GM11168 (cell line): ENCODE measurements around the gene AGTPBP1.
"Not testable (repeated sequence)": the region's sequence is repeated elsewhere in the genome, so short reads cannot be mapped to it uniquely, and the experiment has no call there.

Experiments
- in situ Hi-C: fragments of 300-500 bp; cut with MboI; formaldehyde crosslinking; loops from one replicate; pipeline ENCODE4 v1.12.0; 2022; ENCODE audit warnings: low sequenced_read_pairs; ENCODE audit not compliant: unreplicated experiment

AGTPBP1 gene

DNA sequence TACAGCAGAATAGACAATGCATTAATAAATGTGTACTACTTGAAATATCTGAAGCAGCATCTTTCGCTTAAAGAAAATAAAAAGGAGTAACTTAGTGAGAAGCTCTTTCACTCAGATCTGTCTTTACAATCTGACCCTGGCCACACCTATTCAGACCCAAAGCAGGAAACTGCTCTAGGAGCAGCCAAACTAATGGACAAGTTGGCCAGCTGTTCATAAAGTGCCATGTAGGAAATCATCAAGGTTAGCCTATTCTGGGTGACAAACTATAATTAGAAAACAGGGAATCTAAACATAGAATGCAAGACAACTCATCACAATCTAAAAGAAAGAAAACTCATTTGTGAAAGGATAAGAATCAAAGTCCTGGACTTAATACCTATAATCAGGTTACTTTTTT is 101.3 kb downstream of the AGTPBP1 start:
- in situ Hi-C loops, result no loop called here

DNA sequence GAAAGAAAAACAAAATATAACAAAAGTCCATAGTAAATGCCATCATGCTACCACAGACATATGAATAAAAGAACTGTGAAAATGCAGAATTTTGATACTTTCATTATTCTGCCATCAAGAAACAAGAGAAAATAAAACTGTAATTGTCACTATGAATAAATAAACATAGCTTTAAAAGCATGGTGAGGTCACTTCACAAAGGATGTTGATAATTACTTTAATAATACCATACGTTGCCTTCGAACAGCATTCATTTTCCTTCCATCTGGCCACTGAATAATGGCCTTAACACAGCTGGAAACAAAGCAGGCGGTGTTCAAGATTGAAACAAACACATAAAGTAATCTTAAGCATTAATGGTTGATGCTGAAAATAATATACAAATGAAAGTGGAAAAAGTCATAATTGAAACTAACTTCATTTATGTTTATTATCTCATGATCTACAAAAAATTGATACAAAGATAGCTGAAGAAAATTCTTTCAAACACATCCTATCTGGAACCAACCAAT is 102.0 kb downstream of the AGTPBP1 start:
- in situ Hi-C loops, result no loop called here

DNA sequence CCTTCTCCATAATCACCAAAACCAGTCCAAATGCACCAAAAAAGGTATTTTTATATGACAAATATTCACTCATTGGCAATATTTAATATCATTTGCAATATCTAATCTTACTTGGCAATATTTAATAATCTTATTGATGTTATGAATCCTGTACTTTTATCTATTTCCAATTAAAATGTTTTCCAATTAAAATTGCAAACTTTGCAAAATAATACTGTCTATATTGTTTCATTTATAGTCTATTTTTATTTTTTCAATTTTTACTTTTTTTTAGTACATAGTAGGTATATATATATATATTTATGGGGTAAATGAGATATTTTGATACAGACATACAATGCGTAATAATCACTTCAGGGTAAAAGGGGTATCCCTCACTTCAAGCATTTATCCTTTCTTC is 109.9 kb downstream of the AGTPBP1 start:
- in situ Hi-C loops, result no loop called here

DNA sequence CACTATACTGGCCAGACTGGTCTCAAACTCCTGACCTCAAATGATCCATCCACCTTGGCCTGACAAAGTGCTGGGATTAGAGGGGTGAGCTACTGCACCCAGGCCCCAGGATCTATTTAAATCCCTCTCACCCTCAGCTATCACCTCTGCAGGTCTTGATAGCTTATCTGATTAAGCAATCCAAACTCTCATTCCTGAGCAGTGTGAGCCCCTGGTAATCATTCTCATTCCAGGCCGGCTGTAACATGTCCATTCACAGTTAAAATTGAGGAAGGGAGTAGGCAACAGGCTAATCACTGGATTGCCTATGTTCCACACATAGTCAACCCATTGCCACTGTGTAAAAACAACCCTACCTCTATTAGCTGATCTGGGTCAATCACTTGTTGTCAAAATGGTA is 111.1 kb downstream of the AGTPBP1 start:
- in situ Hi-C loops, result no loop called here

DNA sequence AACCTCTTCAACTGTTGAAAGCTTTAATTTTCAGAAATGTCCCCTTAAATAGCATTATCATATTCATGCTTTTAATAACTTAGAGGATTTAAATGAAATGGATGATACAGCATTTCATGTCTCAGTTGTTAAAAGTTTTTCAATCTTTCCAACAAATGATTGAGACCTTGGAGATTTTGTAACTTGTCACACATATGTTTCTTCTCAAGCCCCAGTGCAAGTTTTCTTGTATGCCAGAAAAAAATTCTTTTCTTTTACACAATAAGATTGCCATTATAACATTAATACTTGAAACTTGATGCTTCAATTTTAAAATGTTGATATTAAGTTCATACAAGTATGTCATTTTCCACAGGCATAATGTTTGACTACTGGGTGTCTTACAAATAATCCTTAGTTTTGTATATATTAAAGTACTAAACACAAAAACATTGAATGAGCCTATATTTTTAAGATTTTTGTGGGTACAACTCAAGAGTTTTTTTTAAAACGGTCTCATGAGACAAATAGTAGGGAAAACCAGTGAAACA is 124.5 kb downstream of the AGTPBP1 start:
- in situ Hi-C loops, result no loop called here

DNA sequence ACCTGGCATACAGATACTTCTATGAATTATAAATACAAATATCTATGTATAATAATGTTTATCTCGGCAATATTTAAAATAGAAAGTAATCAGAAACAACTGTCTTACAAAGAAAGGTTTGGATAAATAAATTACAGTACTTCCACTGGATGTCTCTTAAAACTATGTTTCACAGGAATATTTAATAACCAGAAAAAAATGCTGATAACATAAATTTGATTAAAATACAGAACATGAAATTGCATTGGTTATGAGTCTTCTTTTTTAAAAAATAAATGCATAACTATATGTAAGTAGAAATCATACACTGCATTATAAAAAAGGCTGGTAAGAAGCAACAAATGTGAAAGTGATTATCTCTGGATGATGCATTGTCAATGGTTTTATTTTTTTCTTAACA is 126.0 kb downstream of the AGTPBP1 start:
- in situ Hi-C loops, result no loop called here

DNA sequence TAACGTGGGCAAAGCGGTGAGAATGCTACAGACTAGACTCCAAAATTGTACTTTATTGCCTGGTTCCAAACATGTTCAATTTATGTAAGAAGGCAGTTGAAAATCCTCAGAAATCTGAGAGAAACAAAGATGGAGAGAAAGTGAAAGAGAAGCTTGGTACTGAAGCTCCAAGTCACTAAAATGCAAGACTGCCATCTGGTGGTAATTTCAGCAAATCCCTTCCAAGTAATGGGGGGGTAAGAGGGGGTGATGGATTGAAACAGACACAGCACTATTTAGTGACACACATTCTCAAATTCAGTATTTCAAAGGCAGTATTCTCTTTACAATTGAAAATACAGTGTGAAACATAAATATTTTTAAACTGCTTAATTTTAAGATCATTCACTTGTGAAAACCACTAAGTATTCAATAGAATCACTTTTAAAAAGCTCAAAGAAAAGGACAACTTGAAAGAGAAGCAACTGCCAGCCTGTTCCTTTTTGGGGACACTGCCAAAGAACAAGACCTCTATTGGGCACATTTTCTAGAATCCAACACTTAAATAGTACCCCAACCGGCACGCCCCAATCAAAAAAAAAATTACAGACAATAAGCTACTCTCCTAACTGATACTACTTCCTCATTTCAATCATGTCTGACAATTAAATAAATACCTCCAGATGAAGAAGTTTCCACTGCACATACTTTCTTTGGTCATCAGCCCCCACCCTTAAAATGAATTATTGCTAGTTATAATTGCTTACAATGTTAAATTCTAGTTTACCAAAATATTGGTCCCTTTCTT is 131.5 kb downstream of the AGTPBP1 start:
- in situ Hi-C loops, result no loop called here

DNA sequence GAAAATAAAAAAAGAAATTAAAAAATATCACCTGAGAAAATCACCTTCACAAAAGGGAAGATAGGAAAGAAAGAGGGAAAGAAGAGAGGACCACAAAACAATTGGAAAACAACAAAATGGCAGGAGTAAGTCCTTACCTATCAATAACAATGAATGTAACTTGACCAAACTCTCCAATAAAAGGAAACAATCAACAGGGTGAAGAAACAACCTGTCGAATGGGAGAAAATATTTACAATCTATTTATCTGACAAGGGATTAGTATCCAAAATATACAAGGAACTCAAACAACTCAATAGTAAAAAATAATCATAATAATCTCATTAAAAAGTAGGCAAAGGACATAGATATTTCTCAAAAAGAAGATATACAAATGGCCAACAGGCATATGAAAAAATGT is 135.8 kb downstream of the AGTPBP1 start:
- in situ Hi-C loops, result no loop called here

DNA sequence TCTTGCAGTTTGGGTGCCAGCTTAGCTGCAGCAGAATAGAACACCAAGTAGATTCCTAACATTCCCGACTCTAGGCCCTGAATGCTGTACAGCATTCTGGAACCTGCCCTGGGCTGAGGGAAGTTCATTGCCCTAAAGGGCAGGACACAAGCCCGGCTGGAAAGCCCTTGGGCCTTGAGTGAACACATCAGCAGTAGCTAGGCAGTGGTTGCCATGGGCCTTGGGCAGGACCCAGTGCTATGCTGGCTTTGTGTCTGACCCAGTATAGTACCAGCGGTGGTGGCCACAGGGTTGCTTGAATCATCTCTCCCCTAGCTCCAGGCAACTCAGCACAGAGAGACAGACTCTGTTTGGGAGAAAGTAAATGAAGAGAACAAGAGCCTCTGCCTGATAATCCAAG is 137.8 kb downstream of the AGTPBP1 start:
- in situ Hi-C loops, result no loop called here

DNA sequence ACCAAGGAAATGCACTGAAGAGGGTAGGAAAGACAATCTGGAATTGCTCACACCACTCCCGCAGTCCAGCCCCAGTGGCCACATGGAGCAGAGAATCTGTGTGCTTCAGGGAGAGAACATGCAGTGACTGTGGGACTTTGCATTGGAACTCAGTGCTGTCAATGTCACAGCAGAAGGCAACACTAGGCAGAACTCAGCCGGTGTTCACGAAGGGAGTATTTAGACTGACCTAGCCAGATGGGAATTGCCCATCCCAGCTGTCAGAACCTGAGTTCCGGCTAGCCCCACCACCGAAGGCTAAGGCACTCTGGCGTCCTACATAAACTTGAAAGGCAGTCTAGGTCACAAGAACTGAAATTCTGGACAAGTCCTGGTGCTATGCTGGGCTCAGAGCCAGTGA is 139.0 kb downstream of the AGTPBP1 start:
- in situ Hi-C loops, result no loop called here

DNA sequence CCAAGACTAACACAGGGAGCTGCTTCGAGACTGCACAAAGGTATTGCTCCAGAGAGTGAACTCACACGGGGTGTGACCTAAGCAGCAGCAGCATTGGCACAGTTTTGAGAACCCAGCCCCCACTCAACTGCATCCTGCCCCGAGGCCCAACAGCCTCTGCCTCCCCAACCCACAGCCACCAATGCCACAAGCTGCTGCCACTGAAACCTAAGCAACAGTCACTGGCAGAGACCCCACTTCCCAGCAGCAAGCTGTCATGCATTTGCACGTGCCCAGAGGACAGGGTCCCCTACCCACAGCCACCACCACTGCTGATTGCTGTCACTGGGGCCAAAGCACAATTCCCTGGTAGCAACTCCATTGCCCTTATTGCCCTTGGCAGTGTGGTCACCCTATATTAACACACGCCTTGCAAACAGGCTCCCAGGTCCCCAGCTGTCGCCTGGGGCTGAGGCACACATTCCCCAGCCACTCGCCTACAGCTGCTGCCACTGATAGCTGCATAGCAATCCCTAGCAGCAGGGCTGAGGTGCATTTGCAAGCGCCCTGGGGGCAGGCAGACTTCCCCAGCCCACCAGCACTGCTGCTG is 141.0 kb downstream of the AGTPBP1 start:
- in situ Hi-C loops, result no loop called here

DNA sequence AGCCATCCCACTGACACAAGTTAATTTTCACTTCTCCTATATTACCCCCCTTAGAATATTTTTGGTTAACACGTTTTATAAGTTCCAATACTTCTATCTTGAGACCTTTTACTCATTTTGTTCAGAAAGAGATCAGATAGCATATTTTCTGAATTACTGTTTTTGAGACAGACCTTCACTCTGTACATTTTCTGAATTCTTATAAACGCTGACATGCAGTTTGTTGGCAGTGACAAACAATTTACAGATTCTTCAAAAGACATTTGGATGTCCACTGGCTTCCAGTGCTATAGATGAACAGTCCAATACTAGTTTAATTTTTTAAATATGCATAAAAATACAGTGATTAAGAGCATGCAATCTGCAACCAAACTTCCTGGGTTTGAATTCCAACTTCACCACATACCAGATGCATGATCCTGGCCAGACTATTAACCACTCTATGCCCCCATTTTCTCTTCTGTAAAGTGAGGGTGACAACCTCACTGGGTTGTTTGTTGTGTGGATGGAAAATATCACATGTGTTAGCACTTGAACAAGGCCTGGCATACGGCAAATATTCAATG is 142.1 kb downstream of the AGTPBP1 start:
- in situ Hi-C loops, result loop anchor here (10.0 kb wide), 1 partner anchor 1195 kb away; no protein-coding TSS in a partner anchor

DNA sequence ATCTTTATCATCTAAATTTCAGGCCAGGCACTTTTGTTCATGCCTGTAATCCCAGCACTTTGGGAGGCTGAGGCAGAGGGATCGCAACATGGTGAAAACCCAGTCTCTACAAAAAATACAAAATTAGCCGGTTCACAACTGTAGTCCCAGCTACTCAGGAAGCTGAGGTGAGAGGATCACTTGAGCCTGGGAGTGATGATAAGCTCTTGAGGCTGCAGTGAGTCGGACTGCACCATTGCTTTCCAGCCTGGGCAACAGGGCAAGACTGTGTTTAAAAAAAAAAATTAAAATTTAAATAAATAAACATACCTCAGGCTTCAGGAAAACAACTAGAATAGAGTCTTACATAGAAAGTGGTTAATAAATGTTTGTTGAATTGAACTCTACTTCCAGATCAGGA is 147.4 kb downstream of the AGTPBP1 start:
- in situ Hi-C loops, result loop anchor here (10.0 kb wide), 1 partner anchor 1190 kb away; no protein-coding TSS in a partner anchor

DNA sequence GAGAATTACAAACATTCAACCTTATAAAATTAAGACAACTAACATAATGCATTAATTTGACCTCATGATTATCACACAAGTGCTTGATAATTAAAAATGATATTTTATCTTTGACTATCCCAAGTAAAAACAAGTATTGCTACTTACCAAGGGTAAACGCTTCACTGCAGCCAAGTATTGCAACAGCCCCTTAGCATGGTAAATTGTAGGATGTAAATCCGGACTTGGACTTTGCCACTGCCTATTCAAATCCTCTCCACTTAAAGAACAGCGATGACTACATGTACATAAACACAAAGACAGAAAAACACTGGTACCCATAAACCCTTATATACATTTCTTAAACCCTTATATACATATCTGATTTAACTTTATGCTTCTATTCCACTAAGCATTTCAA is 155.1 kb downstream of the AGTPBP1 start:
- in situ Hi-C loops, result no loop called here

DNA sequence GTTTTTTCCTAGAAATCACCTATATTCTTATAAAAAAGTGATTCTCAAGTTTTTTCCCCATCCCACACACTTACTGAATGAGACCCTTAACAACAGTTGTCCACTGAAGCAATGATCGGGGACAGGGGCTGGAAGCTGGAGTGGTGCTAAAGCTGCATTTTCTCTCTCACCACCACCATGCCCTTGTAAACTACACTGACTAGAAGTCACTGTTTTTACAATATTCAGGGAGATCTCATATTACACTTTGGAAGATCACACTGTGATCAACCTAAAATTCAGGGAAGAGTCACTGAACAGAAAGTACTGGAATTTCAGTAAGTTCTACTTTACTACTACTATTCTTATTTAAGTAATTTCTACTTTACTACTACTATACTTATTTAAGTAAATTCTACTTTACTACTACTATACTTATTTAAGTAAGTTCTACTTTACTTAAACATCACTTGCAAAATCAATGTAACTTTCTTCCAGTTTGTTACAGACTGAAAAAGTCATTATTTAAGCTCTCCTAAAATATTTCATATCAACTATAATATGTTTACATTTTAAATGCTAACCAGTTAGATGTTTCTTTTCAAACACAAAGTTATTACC is 164.3 kb downstream of the AGTPBP1 start:
- in situ Hi-C loops, result no loop called here

DNA sequence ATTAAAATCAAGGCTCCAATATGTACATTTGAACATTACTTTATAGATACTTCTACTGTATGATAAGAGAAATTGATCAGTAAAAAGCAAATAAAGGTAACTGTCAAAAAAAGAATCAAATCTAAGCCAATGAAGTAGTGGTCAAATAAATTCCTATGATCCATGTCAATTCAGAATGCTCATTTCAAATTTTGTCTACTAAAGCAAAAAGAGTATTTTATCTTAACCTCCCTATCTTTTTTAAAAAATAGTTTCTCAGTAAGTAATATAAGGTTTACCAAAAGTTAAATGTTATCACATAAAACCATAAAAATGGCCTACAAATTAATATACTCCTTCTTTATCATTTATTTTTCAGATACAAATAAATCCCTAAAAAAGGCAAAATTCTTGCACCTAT is 165.9 kb downstream of the AGTPBP1 start:
- in situ Hi-C loops, result no loop called here

DNA sequence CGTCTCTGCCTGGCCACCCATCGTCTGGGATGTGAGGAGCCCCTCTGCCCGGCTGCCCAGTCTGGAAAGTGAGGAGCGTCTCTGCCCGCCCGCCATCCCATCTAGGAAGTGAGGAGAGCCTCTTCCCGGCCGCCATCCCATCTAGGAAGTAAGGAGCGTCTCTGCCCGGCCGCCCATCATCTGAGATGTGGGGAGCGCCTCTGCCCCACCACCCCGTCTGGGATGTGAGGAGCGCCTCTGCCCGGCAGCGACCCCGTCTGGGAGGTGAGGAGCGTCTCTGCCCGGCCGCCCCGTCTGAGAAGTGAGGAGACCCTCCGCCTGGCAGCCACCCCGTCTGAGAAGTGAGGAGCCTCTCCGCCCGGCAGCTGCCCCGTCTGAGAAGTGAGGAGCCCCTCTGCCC is 168.2 kb downstream of the AGTPBP1 start:
- in situ Hi-C loops, result not testable (repeated sequence)

DNA sequence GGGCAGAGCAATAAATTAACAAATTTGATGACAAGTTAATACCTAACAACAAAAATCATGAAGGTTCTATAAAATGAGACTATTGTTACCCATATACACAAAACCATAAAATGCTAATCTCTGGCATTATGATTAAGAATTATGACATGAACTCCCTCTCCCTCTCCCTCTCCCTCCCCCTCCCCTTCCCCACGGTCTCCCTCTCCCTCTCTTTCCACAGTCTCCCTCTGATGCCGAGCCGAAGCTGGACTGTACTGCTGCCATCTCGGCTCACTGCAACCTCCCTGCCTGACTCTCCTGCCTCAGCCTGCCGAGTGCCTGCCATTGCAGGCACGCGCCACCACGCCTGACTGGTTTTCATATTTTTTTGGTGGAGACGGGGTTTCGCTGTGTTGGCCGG is 168.8 kb downstream of the AGTPBP1 start:
- in situ Hi-C loops, result not testable (repeated sequence)

DNA sequence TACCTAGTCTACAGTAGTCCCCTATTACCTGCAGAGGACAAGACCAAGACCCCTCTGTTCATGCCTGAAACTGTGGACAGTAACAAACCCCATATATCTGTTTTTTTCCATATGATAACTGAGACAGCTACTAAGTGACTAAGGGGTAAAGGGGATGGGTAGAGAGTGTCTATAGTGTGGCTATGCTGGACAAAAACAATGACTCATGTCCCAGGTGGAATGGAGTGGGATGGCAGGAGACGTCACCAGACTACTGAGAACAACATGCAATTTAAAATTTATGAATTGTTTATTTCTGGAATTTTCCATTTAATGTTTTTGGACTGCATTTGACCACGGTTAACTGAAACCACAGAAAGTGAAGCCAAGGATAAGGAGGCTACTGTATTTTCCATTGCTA is 171.8 kb downstream of the AGTPBP1 start:
- in situ Hi-C loops, result no loop called here

DNA sequence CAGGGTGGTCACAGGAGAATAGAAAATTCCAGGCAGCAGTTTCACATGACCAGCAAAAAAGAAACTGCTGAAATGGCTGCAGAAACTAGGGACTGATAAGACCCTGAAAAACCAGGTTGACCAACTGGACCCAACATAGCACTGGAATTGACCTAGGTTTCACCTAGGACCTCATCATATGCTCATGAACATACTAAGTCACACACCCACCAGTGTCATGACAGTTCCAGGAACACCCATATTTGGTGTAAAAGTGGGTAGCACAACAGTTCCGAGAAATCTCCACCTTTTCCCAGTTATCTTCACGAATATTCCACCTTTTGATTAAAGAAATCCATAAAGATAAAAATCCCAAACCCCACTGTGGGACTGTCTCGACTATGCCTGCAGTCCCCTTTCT is 182.2 kb downstream of the AGTPBP1 start:
- in situ Hi-C loops, result no loop called here

DNA sequence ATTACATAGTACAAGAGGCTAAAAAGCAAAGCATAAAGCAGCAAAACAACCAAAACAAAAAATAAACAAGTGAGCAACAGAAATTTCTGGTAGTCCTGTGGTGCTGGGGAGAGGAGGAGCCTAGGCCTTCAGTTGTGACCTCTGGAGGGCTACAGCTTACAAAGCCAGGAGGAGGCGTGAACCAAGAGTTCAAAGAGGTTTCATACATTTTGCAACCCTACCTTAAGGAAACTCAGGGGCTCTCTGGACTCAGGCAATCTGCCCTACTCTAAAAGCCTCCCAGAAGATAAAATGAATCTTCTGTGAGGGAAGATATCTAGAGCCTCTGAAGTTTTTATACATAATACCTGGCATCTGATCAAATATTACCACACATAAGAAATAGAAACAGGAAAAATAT is 187.4 kb downstream of the AGTPBP1 start:
- in situ Hi-C loops, result no loop called here
